MCF 10A (cell line): ENCODE measurements around the gene TMEM139. TPM values are rescaled to one million over a fixed set of nuclear protein-coding genes. Genes with fewer than 3 reads are reported as not detected.

Experiments used
- BruUV-seq: library from RNA; stranded (reverse); fragments of 400-500 nt; replicated peaks from 2 replicates; lab custom pipeline; 2021; lab: Mats Ljungman, UMichigan
- CTCF ChIA-PET: fragments of 300-600 bp; sonication (Branson Sonifier 250); formaldehyde crosslinking; extraction: SDS; loops from one replicate; lab custom pipeline; 2021; ENCODE audit warnings: antibody characterized with exemption, inconsistent platforms; lab: Yijun Ruan, JAX
- POLR2A ChIA-PET: fragments of 300-600, 350-650 bp; sonication (Branson Sonifier 250); formaldehyde crosslinking; extraction: SDS; loops from one replicate; lab custom pipeline; 2020; ENCODE audit warnings: antibody characterized with exemption, inconsistent platforms; lab: Yijun Ruan, JAX
- DNase-seq: peaks from one replicate; pipeline ENCODE4 v3.0.0-alpha.2; 2018; ENCODE audit not compliant: unreplicated experiment
- H3K27ac Mint-ChIP-seq: one replicate; pipeline ENCODE4 v1.8.0; 2022; ENCODE audit warnings: mild to moderate bottlenecking, low read depth, mixed read lengths; ENCODE audit not compliant: unreplicated experiment
- H3K27me3 Mint-ChIP-seq: one replicate; pipeline ENCODE4 v1.8.0; 2022; ENCODE audit warnings: mixed read lengths; ENCODE audit not compliant: insufficient read depth, unreplicated experiment
- H3K36me3 Mint-ChIP-seq: one replicate; pipeline ENCODE4 v1.8.0; 2022; ENCODE audit warnings: mild to moderate bottlenecking, moderate library complexity, mixed read lengths; ENCODE audit not compliant: insufficient read depth, unreplicated experiment
- H3K4me1 Mint-ChIP-seq: one replicate; pipeline ENCODE4 v1.8.0; 2022; ENCODE audit warnings: mixed read lengths; ENCODE audit not compliant: insufficient read depth, unreplicated experiment
- H3K4me3 Mint-ChIP-seq: one replicate; pipeline ENCODE4 v1.8.0; 2022; ENCODE audit warnings: mild to moderate bottlenecking, moderate library complexity, mixed read lengths; ENCODE audit not compliant: unreplicated experiment
- H3K9me3 Mint-ChIP-seq: one replicate; pipeline ENCODE4 v1.8.0; 2022; ENCODE audit warnings: mixed read lengths; ENCODE audit not compliant: unreplicated experiment
- intact Hi-C: fragments of 100-400 bp; cut with micrococcal nuclease; formaldehyde crosslinking; loops from 2 replicates; pipeline ENCODE4 v1.14.1; 2022
- total RNA-seq: library from RNA; stranded (reverse); gene quantifications from 2 replicates; pipeline ENCODE4 v1.2.3, GENCODE V29; 2022
- TF ChIP-seq, protein P1 (sequence below): fragments of 200-600 bp; IDR thresholded peaks from one replicate; pipeline ENCODE4 v1.8.0; 2022; ENCODE audit warnings: antibody characterized with exemption, mild to moderate bottlenecking; ENCODE audit not compliant: unreplicated experiment

The TMEM139 gene
- total RNA-seq, 1 experiment from 2014 or later: 9.2 TPM

DNA sequence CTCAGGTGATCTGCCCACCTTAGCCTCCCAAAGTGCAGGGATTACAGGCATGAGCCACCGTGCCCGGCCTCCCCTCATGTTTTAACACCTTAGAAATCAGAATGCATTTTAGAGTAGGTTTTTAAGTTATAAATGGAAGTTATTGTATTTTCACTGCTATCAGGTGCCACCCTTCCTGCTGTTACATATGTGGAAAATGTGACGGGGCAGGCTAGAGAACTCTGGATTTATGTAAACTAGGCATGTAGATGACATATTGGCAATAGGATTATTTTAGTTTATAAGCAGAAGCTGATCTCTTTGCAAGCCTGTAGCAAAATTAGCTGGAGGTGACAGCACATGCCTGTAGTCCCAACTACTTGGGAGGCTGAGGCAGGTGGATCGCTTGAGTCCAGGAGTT is 5.5 kb downstream of the TMEM139 start:
- H3K4me3 Mint-ChIP-seq: peak overlapping the region; percentile 98
- peaks cover 39% of the 10 kb centered on the region for H3K36me3 Mint-ChIP-seq
- ChIA-PET POLR2A (interaction anchor here (0.9 to 2.5 kb wide), 3 partner anchors 12 to 27 kb away, joined by 3 to 10 read pairs (median 6); partner anchors contain the start of gene GSTK1), CTCF (interaction anchor here (0.9 to 5.0 kb wide), 4 partner anchors 10 to 277 kb away, joined by 4 to 35 read pairs (median 16); no protein-coding TSS in a partner anchor)
- no peak overlapping the region for H3K27ac Mint-ChIP-seq
- BruUV-seq: no TSS peak
- DNase-seq: no peak
- peaks cover 33% of the 10 kb centered on the region for H3K4me1 Mint-ChIP-seq
- TF ChIP-seq, protein P1, sequence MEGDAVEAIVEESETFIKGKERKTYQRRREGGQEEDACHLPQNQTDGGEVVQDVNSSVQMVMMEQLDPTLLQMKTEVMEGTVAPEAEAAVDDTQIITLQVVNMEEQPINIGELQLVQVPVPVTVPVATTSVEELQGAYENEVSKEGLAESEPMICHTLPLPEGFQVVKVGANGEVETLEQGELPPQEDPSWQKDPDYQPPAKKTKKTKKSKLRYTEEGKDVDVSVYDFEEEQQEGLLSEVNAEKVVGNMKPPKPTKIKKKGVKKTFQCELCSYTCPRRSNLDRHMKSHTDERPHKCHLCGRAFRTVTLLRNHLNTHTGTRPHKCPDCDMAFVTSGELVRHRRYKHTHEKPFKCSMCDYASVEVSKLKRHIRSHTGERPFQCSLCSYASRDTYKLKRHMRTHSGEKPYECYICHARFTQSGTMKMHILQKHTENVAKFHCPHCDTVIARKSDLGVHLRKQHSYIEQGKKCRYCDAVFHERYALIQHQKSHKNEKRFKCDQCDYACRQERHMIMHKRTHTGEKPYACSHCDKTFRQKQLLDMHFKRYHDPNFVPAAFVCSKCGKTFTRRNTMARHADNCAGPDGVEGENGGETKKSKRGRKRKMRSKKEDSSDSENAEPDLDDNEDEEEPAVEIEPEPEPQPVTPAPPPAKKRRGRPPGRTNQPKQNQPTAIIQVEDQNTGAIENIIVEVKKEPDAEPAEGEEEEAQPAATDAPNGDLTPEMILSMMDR: no peak
- intact Hi-C loops: no loop called here
- no peaks in the 10 kb centered on the region for H3K27me3 Mint-ChIP-seq
- H3K9me3 Mint-ChIP-seq: no peaks in the 10 kb centered on the region

DNA sequence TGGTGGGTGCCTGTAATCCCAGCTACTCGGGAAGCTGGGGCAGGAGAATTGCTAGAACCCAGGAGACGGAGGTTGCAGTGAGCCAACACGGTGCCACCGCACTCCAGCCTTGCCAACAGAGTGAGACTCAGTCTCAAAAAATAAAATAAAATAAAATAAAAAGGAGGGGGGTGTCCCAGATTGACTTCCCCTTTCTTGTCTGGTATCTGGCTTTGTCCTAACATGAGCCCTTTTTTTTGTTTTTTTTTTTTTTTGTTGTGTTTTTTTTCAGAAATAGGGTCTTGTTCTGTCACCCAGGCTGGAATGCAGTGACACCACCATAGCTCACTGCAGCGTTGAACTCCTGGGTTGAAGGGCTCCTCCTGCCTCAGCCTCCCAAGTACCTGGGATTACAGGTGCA is 8.1 kb downstream of the TMEM139 start:
- Mint-ChIP-seq H3K27ac (no peak overlapping the region), H3K27me3 (no peaks in the 10 kb centered on the region), H3K4me1 (peaks cover 36% of the 10 kb centered on the region), H3K36me3 (peaks cover 65% of the 10 kb centered on the region), H3K9me3 (no peaks in the 10 kb centered on the region), H3K4me3 (no peak overlapping the region)
- intact Hi-C loops: no loop called here
- POLR2A ChIA-PET: interaction anchor here (0.6 kb wide), 1 partner anchor 88 kb away, joined by 3 read pairs; no protein-coding TSS in a partner anchor
- CTCF ChIA-PET: interaction anchor here (0.6 to 5.0 kb wide), 6 partner anchors 10 to 53 kb away, joined by 3 to 35 read pairs (median 5); no protein-coding TSS in a partner anchor
- no peak for DNase-seq
- BruUV-seq: no TSS peak
- TF ChIP-seq, protein P1: no peak

DNA sequence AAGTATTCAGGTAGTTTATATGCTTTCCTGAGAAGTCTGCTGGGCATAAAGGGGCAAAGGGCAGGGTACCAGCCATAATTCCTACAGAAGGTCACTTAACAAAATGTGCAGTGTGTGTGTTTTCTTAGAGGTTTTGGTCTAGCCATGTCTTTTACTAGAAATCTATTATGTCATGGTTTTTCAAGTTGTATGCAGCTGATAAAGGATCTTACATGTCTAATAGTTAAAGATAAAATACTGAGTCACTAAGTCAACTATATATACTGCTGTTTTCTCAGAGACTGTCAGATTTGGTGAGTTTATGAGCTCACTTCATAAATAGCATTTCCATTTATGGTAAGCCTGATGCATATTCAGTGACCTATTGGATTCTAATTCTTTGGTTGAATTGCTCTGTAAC is 11.1 kb downstream of the TMEM139 start:
- intact Hi-C loops: no loop called here
- H3K9me3 Mint-ChIP-seq: no peaks in the 10 kb centered on the region
- ChIA-PET POLR2A (interaction anchor here (0.6 to 1.2 kb wide), 4 partner anchors 9 to 482 kb away, joined by 3 to 4 read pairs (median 3); no protein-coding TSS in a partner anchor), CTCF (interaction anchor here (0.6 to 3.6 kb wide), 3 partner anchors 10 to 107 kb away, joined by 8 to 24 read pairs (median 13); no protein-coding TSS in a partner anchor)
- no peak for DNase-seq
- no peak overlapping the region for H3K27ac Mint-ChIP-seq
- H3K4me3 Mint-ChIP-seq: no peak overlapping the region
- peaks cover 20% of the 10 kb centered on the region for H3K4me1 Mint-ChIP-seq
- peaks cover 86% of the 10 kb centered on the region for H3K36me3 Mint-ChIP-seq
- TF ChIP-seq, protein P1: no peak
- H3K27me3 Mint-ChIP-seq: no peaks in the 10 kb centered on the region
- BruUV-seq: no TSS peak

DNA sequence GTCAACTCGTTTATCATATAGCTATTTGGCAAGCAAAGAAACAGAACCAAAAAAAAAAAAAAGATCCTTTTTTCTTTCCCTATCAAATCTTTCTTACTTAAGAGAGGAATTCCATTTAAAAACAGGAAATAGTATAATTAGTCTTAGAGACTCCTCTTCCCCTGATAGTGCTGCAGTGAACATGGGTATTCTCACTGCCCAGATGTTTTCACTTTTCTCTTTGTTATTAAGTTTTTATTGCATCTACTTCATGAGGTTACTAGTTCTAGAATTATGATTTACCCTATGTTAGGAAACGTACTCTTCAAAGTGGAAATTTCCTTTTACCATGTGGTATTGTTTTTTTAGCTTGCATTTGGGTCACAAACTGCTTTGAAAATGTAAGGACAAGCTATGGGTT is 11.9 kb downstream of the TMEM139 start:
- no peak overlapping the region for H3K4me3 Mint-ChIP-seq
- ChIA-PET CTCF (interaction anchor here (1.0 to 3.6 kb wide), 3 partner anchors 9 to 111 kb away, joined by 3 to 24 read pairs (median 13); no protein-coding TSS in a partner anchor), POLR2A (interaction anchor here (0.9 to 1.2 kb wide), 2 partner anchors 8 to 22 kb away, joined by 3 to 4 read pairs; partner anchors contain the start of gene CASP2)
- H3K27ac Mint-ChIP-seq: no peak overlapping the region
- no TSS peak for BruUV-seq
- H3K36me3 Mint-ChIP-seq: peaks cover 88% of the 10 kb centered on the region
- no peak for DNase-seq
- no peaks in the 10 kb centered on the region for H3K9me3 Mint-ChIP-seq
- no peaks in the 10 kb centered on the region for H3K27me3 Mint-ChIP-seq
- intact Hi-C loops: no loop called here
- TF ChIP-seq, protein P1: no peak
- peaks cover 13% of the 10 kb centered on the region for H3K4me1 Mint-ChIP-seq
